ENCODE measurements around the gene BST2.

BST2 gene

GRCh38 chr19:17447704-17448130 lies 42.3 kb upstream of the BST2 start:
- in situ Hi-C loops (cut with HindIII; ENCODE audit: low sequenced_read_pairs), result no loop called here
- H3K4me3 ChIP-seq (ENCODE audit: low read depth, low read length), result peak overlapping the region; percentile 16
- no peak for TF ChIP-seq CTCF (IDR thresholded peaks at IDR 0.05; ENCODE audit: low read depth, low read length, missing control alignments)
- no peak for DNase-seq (ENCODE audit: low read depth)

- no peak for TF ChIP-seq CTCF (IDR thresholded peaks at IDR 0.05; ENCODE audit: low read depth, low read length, missing control alignments)
- no peak for DNase-seq (ENCODE audit: low read depth)
- in situ Hi-C loops (cut with HindIII; ENCODE audit: low sequenced_read_pairs), result no loop called here
- no peak overlapping the region for H3K4me3 ChIP-seq (ENCODE audit: low read depth, low read length)
Measured at GRCh38 chr19:17445526-17446165, 40.2 kb upstream of the BST2 start.

- DNase-seq (ENCODE audit: low read depth), result peak; percentile 87
- H3K4me3 ChIP-seq (ENCODE audit: low read depth, low read length), result no peak overlapping the region
- in situ Hi-C loops (cut with HindIII; ENCODE audit: low sequenced_read_pairs), result no loop called here
- TF ChIP-seq CTCF (IDR thresholded peaks at IDR 0.05; ENCODE audit: low read depth, low read length, missing control alignments), result peak; percentile 21
Measured at GRCh38 chr19:17441241-17442021, 36.0 kb upstream of the BST2 start.

- no peak for TF ChIP-seq CTCF (IDR thresholded peaks at IDR 0.05; ENCODE audit: low read depth, low read length, missing control alignments)
- in situ Hi-C loops (cut with HindIII; ENCODE audit: low sequenced_read_pairs), result no loop called here
- no peak overlapping the region for H3K4me3 ChIP-seq (ENCODE audit: low read depth, low read length)
- DNase-seq (ENCODE audit: low read depth), result no peak
Measured at GRCh38 chr19:17436874-17437267, 31.4 kb upstream of the BST2 start.

GRCh38 chr19:17436094-17436873 lies 30.9 kb upstream of the BST2 start:
- TF ChIP-seq CTCF (IDR thresholded peaks at IDR 0.05; ENCODE audit: low read depth, low read length, missing control alignments), result no peak
- in situ Hi-C loops (cut with HindIII; ENCODE audit: low sequenced_read_pairs), result no loop called here
- no peak overlapping the region for H3K4me3 ChIP-seq (ENCODE audit: low read depth, low read length)
- DNase-seq (ENCODE audit: low read depth), result no peak

GRCh38 chr19:17435218-17435617 lies 29.8 kb upstream of the BST2 start:
- in situ Hi-C loops (cut with HindIII; ENCODE audit: low sequenced_read_pairs), result no loop called here
- no peak for DNase-seq (ENCODE audit: low read depth)
- no peak for TF ChIP-seq CTCF (IDR thresholded peaks at IDR 0.05; ENCODE audit: low read depth, low read length, missing control alignments)
- H3K4me3 ChIP-seq (ENCODE audit: low read depth, low read length), result no peak overlapping the region

Data from astrocyte of the cerebellum (primary cell).